Neural crest cell (in vitro differentiated cells): ENCODE data around the gene IFFO2. TPM values are rescaled to one million over a fixed set of nuclear protein-coding genes. Genes with fewer than 3 reads are reported as not detected.

Experiments
- DNase-seq: peaks from one replicate; pipeline ENCODE4 v3.0.0; 2021; ENCODE audit warnings: low read depth, mixed read lengths, low spot score
- H3K27ac Mint-ChIP-seq: one replicate; pipeline ENCODE4 v1.8.0; 2021; ENCODE audit warnings: mild to moderate bottlenecking, mixed read lengths; ENCODE audit not compliant: unreplicated experiment
- H3K27me3 Mint-ChIP-seq: 2 replicates; pipeline ENCODE4 v1.8.0; 2021; ENCODE audit warnings: low read depth, mild to moderate bottlenecking, mixed read lengths
- H3K36me3 Mint-ChIP-seq: 2 replicates; pipeline ENCODE4 v1.8.0; 2021; ENCODE audit warnings: low read depth, mild to moderate bottlenecking, mixed read lengths
- H3K4me1 Mint-ChIP-seq: 2 replicates; pipeline ENCODE4 v1.8.0; 2021; ENCODE audit warnings: mixed read lengths
- H3K4me3 Mint-ChIP-seq: one replicate; pipeline ENCODE4 v1.8.0; 2021; ENCODE audit warnings: mild to moderate bottlenecking, mixed read lengths
- H3K9me3 Mint-ChIP-seq: 2 replicates; pipeline ENCODE4 v1.8.0; 2021; ENCODE audit warnings: mixed read lengths
- CTCF ChIP-seq: fragments of 200-600 bp; sonication (generic); conservative IDR thresholded peaks from 2 replicates; pipeline ENCODE4 v1.5.0; 2021; ENCODE audit warnings: antibody characterized with exemption, mild to moderate bottlenecking
- total RNA-seq: library from RNA; stranded (reverse); gene quantifications from 2 replicates; pipeline ENCODE4 v1.2.1, GENCODE V29; 2021

IFFO2 gene
- total RNA-seq, 1 donor from 2014 or later = 9.9 TPM

- DNase-seq = no peak
- Mint-ChIP-seq H3K36me3 (no peaks in the 10 kb centered on the region), H3K4me3 (no peak overlapping the region), H3K4me1 (no peaks in the 10 kb centered on the region), H3K27ac (no peak overlapping the region), H3K27me3 (no peaks in the 10 kb centered on the region), H3K9me3 (no peaks in the 10 kb centered on the region)
- TF ChIP-seq CTCF = no peak
Observed at GRCh38 chr1:18866314-18866713, 90.2 kb downstream of the IFFO2 start.

- H3K9me3 Mint-ChIP-seq = no peaks in the 10 kb centered on the region
- H3K27me3 Mint-ChIP-seq = no peaks in the 10 kb centered on the region
- no peak overlapping the region for H3K27ac Mint-ChIP-seq
- no peaks in the 10 kb centered on the region for H3K36me3 Mint-ChIP-seq
- no peaks in the 10 kb centered on the region for H3K4me1 Mint-ChIP-seq
- no peak overlapping the region for H3K4me3 Mint-ChIP-seq
- no peak for TF ChIP-seq CTCF
- DNase-seq = no peak
Observed at GRCh38 chr1:18865176-18865575, 91.3 kb downstream of the IFFO2 start.

GRCh38 chr1:18861590-18861989 is 94.9 kb downstream of the IFFO2 start:
- Mint-ChIP-seq H3K27me3 (no peaks in the 10 kb centered on the region), H3K36me3 (no peaks in the 10 kb centered on the region), H3K4me3 (no peak overlapping the region), H3K9me3 (no peaks in the 10 kb centered on the region), H3K4me1 (no peaks in the 10 kb centered on the region), H3K27ac (no peak overlapping the region)
- no peak for TF ChIP-seq CTCF
- no peak for DNase-seq

GRCh38 chr1:18861082-18861481 is 95.4 kb downstream of the IFFO2 start:
- Mint-ChIP-seq H3K27me3 (peaks cover 3% of the 10 kb centered on the region), H3K4me3 (no peak overlapping the region), H3K4me1 (no peaks in the 10 kb centered on the region), H3K36me3 (no peaks in the 10 kb centered on the region), H3K9me3 (no peaks in the 10 kb centered on the region), H3K27ac (no peak overlapping the region)
- no peak for TF ChIP-seq CTCF
- DNase-seq = no peak

- H3K4me1 Mint-ChIP-seq = no peaks in the 10 kb centered on the region
- H3K9me3 Mint-ChIP-seq = no peaks in the 10 kb centered on the region
- no peaks in the 10 kb centered on the region for H3K36me3 Mint-ChIP-seq
- H3K4me3 Mint-ChIP-seq = no peak within 1 kb of the TSS
- peaks cover 13% of the 10 kb centered on the region for H3K27me3 Mint-ChIP-seq
- H3K27ac Mint-ChIP-seq = peak within 1 kb of the TSS; percentile 39
- DNase-seq = no peak
- TF ChIP-seq CTCF = no peak
Observed at GRCh38 chr1:18859560-18859959, 96.9 kb downstream of the IFFO2 start, which contains the start of gene TAS1R2. TAS1R2 (minus strand) TSS chr1:18859660; CDS start chr1:18859660, 0 bp downstream.
